GM13976 (cell line): ENCODE results near the gene SLC7A6.

ENCODE experiments used
- DNase-seq: peaks from one replicate; pipeline ENCODE4 v3.0.0; 2012; ENCODE audit warnings: low spot score
- CTCF ChIP-seq: IDR thresholded peaks from 2 replicates; pipeline ENCODE4 v1.5.1; 2012; ENCODE audit warnings: borderline replicate concordance, mild to moderate bottlenecking; ENCODE audit not compliant: insufficient read depth; ENCODE audit errors: extremely low read depth, missing control alignments, control extremely low read depth
- in situ Hi-C: fragments of 300-500 bp; cut with MboI; formaldehyde crosslinking; loops from one replicate; pipeline ENCODE4 v1.12.0; 2022; ENCODE audit warnings: low sequenced_read_pairs, mixed read lengths, inconsistent platforms; ENCODE audit not compliant: unreplicated experiment

Gene SLC7A6

GRCh38 chr16:68299571-68300453 is 35.5 kb downstream of the SLC7A6 start:
- in situ Hi-C loops = no loop called here
- DNase-seq = no peak
- TF ChIP-seq CTCF = no peak

GRCh38 chr16:68300734-68301459 is 36.6 kb downstream of the SLC7A6 start:
- no peak for DNase-seq
- no peak for TF ChIP-seq CTCF
- in situ Hi-C loops = no loop called here

- in situ Hi-C loops = no loop called here
- DNase-seq = no peak
- TF ChIP-seq CTCF = no peak
Measured at GRCh38 chr16:68306633-68307032, 42.3 kb downstream of the SLC7A6 start.

GRCh38 chr16:68309799-68310198 is 45.5 kb downstream of the SLC7A6 start:
- no peak for DNase-seq
- in situ Hi-C loops = no loop called here
- no peak for TF ChIP-seq CTCF

GRCh38 chr16:68310437-68310773 is 46.1 kb downstream of the SLC7A6 start:
- no peak for TF ChIP-seq CTCF
- DNase-seq = no peak
- in situ Hi-C loops = no loop called here

- no peak for TF ChIP-seq CTCF
- peak; percentile 99 for DNase-seq
- in situ Hi-C loops = no loop called here
Measured at GRCh38 chr16:68310774-68311511, 46.6 kb downstream of the SLC7A6 start, which contains the start of the genes PRMT7 and SLC7A6OS. Gene PRMT7, plus strand, starts transcription at chr16:68311019. Its CDS starts 4,961 bp downstream, at chr16:68315980. Gene SLC7A6OS, minus strand, starts transcription at chr16:68310946. Its CDS starts 20 bp downstream, at chr16:68310926.
